Uterus (tissue), 4 donors: Measurements from ENCODE around the gene SPON1. TPM values are rescaled to one million over a fixed set of nuclear protein-coding genes. Genes with fewer than 3 reads are reported as not detected.

Source experiments
- DNase-seq, 2 donors: peaks; one replicate each; pipeline ENCODE4 v3.0.0-alpha.2; 2019 to 2020
- H3K27ac ChIP-seq, 2 donors: fragments of 200-600 bp; sonication (generic); 1 replicate in 1 of 2; 2 replicates in 1 of 2; pipeline ENCODE4 v1.5.1; 2016 to 2018
- H3K27me3 ChIP-seq, 2 donors: fragments of 200-600 bp; sonication (generic); one replicate each; pipeline ENCODE4 v1.5.1; 2018 to 2019; ENCODE audit warnings: control low read depth in 1 of 2
- H3K36me3 ChIP-seq, 2 donors: fragments of 200-600 bp; sonication (generic); one replicate each; pipeline ENCODE4 v1.5.1; 2019; ENCODE audit warnings: control low read depth in 1 of 2
- H3K4me1 ChIP-seq, 2 donors: fragments of 200-600 bp; sonication (generic); one replicate each; pipeline ENCODE4 v1.5.1; 2018 to 2019; ENCODE audit warnings: control low read depth in 1 of 2
- H3K4me3 ChIP-seq, 2 donors: fragments of 200-600 bp; sonication (generic); 1 replicate in 1 of 2; 2 replicates in 1 of 2; pipeline ENCODE4 v1.5.1; 2018 to 2019; ENCODE audit warnings: mild to moderate bottlenecking in 1 of 2
- H3K9me3 ChIP-seq, 2 donors: fragments of 200-600 bp; sonication (generic); one replicate each; pipeline ENCODE4 v1.5.1; 2019; ENCODE audit warnings: control low read depth in 1 of 2
- POLR2A ChIP-seq, 2 donors: fragments of 450-650 bp; IDR thresholded peaks; one replicate each; pipeline ENCODE4 v1.6.1; 2016; ENCODE audit warnings: antibody characterized with exemption in 2 of 2, mild to moderate bottlenecking in 1 of 2, moderate library complexity in 1 of 2
- intact Hi-C: fragments of 100-400 bp; cut with DNase I; formaldehyde crosslinking; loops from one replicate; pipeline ENCODE4 v1.15.1; 2023; ENCODE audit warnings: low total_unique reads
- total RNA-seq, 4 donors: library from RNA; depleted of rRNA in 3 of 4; stranded (reverse); fragments of >200 nt in 3 of 4; gene quantifications; one replicate each; pipeline versions ENCODE4 v1.1.0 to v1.2.4, GENCODE V29; 2014 to 2023
- TF ChIP-seq, protein P1 (sequence below), 4 experiments: fragments of 200-600 bp in 2 of 4; fragments of 450-650 bp in 2 of 4; sonication (generic) in 2 of 4; IDR thresholded peaks; one replicate each; pipeline ENCODE4 v1.5.1; 2016 to 2019; ENCODE audit warnings: antibody characterized with exemption in 4 of 4, mild to moderate bottlenecking in 2 of 4, moderate library complexity in 1 of 4
- donor health status: DM: yes; HTN: yes; CAD: no.

Gene SPON1
- total RNA-seq, 4 donors from 2014 or later: 18.8 to 139 (median 28.8) TPM

DNA sequence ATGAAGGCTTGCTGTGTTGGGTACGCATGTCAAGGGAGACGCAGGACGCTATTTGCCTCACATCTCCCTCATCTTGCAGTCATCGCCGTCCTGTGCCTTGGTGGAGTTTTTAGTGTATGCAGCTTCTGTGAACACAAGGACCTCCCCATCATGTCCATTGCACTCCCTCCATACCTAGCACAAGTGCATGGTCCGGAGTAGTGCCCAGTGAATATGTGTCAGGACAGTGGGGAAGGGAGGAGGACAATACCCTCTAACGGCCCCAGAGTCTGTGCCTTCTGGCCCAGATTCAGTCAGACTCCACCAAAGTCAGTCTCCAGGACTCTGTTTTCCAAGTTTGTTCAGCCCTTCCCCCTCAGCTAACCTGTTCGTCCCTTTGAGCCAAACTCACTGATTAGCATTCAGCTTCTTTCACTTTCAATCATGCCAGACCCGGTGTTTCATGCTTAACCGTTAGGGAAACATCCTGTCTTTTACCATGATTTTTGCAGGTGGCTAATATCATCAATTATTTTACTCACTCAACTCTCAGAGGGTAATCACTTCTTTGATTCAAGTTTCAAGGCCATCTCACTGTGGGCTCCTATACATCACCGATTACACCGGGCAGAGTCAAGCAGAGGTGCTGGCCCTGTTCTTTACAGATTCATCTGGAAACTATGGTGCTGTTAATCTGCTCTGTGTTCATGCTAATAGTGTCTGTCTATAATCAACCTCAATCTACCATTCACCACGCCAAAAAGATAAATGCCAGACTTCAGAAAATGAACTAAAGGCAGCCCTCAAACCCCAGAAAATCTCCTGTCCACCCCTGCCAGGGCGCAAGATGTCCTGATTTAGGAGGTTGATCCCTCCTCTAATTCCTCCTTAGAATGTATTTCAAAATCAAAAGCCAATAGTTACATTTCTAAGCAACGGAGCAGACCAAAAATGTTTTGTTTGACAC lies 240.0 kb downstream of the SPON1 start:
- no peak for DNase-seq
- intact Hi-C loops: no loop called here
- Histone ChIP-seq H3K4me3 (no peak overlapping the region), H3K9me3 (no peaks in the 10 kb centered on the region), H3K36me3 (no peaks in the 10 kb centered on the region), H3K4me1 (no peaks in the 10 kb centered on the region), H3K27ac (no peak overlapping the region), H3K27me3 (no peaks in the 10 kb centered on the region)
- TF ChIP-seq POLR2A (IDR thresholded peaks at IDR 0.05): no peak
- TF ChIP-seq, protein P1, sequence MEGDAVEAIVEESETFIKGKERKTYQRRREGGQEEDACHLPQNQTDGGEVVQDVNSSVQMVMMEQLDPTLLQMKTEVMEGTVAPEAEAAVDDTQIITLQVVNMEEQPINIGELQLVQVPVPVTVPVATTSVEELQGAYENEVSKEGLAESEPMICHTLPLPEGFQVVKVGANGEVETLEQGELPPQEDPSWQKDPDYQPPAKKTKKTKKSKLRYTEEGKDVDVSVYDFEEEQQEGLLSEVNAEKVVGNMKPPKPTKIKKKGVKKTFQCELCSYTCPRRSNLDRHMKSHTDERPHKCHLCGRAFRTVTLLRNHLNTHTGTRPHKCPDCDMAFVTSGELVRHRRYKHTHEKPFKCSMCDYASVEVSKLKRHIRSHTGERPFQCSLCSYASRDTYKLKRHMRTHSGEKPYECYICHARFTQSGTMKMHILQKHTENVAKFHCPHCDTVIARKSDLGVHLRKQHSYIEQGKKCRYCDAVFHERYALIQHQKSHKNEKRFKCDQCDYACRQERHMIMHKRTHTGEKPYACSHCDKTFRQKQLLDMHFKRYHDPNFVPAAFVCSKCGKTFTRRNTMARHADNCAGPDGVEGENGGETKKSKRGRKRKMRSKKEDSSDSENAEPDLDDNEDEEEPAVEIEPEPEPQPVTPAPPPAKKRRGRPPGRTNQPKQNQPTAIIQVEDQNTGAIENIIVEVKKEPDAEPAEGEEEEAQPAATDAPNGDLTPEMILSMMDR (IDR thresholded peaks at IDR 0.05): no peak

DNA sequence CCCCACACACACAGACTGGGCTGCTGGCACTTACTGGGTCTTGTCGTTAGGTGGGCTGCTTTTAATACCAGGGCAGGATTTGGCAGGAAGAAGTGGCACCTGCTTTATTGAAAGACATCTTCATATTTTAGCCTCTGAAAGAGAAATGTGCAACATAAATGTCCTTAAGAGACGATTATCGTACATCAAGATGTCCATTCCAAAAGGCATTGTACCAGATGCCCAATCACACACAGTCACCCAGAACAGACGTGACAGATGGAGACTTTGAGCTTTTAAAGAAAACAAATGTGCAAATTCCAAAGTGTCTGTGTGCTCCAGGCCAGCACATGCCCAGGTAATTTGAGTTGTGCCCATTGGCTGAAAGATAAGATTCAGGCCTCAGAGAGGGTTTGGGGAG lies 240.8 kb downstream of the SPON1 start:
- Histone ChIP-seq H3K4me3 (no peak overlapping the region), H3K4me1 (no peaks in the 10 kb centered on the region), H3K36me3 (no peaks in the 10 kb centered on the region), H3K9me3 (no peaks in the 10 kb centered on the region), H3K27ac (no peak overlapping the region), H3K27me3 (no peaks in the 10 kb centered on the region)
- TF ChIP-seq, protein P1 (IDR thresholded peaks at IDR 0.05): no peak
- TF ChIP-seq POLR2A (IDR thresholded peaks at IDR 0.05): no peak
- no peak for DNase-seq
- intact Hi-C loops: no loop called here

DNA sequence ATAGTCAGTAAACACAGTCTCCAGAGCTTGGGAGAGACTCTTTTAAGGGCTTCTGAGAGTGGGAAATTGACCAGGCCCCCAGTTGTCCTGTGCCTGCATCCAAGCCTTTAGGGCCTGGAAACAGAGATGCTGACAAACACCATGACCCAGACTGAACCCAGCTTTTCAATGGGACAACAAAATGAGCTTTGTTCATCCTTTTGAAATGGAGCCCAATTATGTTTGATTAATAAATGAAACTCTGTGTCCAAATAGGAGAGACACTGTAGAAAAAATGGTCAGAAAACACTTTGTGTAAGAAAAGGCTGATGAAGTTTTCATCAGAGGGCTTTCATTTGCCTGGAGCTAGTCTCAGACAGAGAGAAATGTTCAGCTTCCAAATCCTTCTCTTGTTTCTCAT lies 250.5 kb downstream of the SPON1 start:
- no peaks in the 10 kb centered on the region for H3K4me1 ChIP-seq
- no peak overlapping the region for H3K27ac ChIP-seq
- TF ChIP-seq, protein P1 (IDR thresholded peaks at IDR 0.05): no peak
- TF ChIP-seq POLR2A (IDR thresholded peaks at IDR 0.05): no peak
- H3K9me3 ChIP-seq: no peaks in the 10 kb centered on the region
- H3K36me3 ChIP-seq: no peaks in the 10 kb centered on the region
- no peak overlapping the region for H3K4me3 ChIP-seq
- DNase-seq: no peak
- H3K27me3 ChIP-seq: no peaks in the 10 kb centered on the region
- intact Hi-C loops: no loop called here

DNA sequence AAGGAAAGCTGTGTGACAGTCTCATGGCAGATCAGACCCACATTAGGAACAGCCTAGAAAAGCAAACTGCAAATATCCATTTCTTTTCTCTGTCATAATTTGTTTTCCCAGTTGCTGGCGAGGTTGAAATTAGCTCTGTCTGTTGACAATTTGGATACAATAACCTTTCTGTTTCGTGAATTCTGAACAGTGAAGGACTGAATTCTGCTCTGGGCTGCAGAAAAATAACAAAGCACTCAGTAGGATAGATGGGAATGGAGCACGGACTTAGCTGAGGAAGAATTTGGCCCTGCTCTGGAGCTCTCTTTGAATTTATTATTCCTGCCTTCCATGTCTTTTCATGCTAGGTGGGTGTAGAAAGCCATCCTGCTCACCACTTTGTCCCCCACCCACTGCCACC lies 256.2 kb downstream of the SPON1 start:
- no peak overlapping the region for H3K27ac ChIP-seq
- DNase-seq: no peak
- H3K36me3 ChIP-seq: no peaks in the 10 kb centered on the region
- no peak overlapping the region for H3K4me3 ChIP-seq
- intact Hi-C loops: no loop called here
- H3K9me3 ChIP-seq: no peaks in the 10 kb centered on the region
- TF ChIP-seq, protein P1 (IDR thresholded peaks at IDR 0.05): no peak
- TF ChIP-seq POLR2A (IDR thresholded peaks at IDR 0.05): no peak
- no peaks in the 10 kb centered on the region for H3K27me3 ChIP-seq
- no peaks in the 10 kb centered on the region for H3K4me1 ChIP-seq

DNA sequence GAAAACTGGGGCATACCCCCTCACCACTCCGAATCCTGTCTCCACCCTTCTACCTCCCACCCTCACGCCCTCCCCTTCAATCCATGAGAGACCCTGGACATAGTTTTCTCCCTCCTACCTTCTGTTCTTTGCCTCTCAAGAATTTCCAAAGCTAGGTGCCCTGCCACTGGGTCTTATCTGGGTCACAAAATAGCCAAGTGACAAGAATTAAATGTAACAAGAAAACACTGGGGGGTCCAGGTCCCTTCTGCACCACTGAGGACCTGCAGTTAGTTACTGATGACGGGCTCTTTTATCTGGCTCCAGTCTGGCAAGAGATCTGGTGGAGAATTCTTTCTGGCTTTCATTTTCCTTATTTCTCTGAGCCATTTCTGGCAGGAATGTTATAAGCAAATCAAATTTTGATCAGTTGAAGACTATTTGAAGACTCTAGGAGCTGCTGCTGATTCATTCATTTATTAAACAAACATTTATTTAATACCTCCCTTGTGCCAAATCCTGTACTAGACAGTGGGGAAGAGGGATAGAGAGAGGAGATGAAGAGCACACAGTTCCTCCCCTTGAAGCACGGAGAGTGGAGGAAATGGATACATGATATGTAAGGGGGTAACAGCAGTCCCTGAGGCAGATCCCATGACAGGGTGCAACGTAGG lies 261.2 kb downstream of the SPON1 start:
- Histone ChIP-seq H3K4me3 (no peak overlapping the region), H3K27me3 (no peaks in the 10 kb centered on the region), H3K4me1 (no peaks in the 10 kb centered on the region), H3K27ac (no peak overlapping the region), H3K9me3 (no peaks in the 10 kb centered on the region), H3K36me3 (no peaks in the 10 kb centered on the region)
- TF ChIP-seq, protein P1 (IDR thresholded peaks at IDR 0.05): no peak
- TF ChIP-seq POLR2A (IDR thresholded peaks at IDR 0.05): no peak
- intact Hi-C loops: no loop called here
- no peak for DNase-seq
